OCI-LY3 (cell line): ENCODE results near the gene DOK1.

Source experiments
- H2AFZ ChIP-seq: fragments of 200-600, 300-600 bp; shearing (Covaris generic); 2 replicates; pipeline ENCODE4 v1.6.0; 2014; ENCODE audit warnings: antibody characterized with exemption, low read depth, low read length
- H3K27ac ChIP-seq: fragments of 200-600, 300-600 bp; sonication (generic); 2 replicates; pipeline ENCODE4 v1.5.1; 2014; ENCODE audit warnings: mild to moderate bottlenecking, low read length, moderate library complexity, mixed read lengths
- H3K27me3 ChIP-seq: fragments of 200-600, 300-600 bp; sonication (generic); 2 replicates; pipeline ENCODE4 v1.6.1; 2014; ENCODE audit warnings: low read depth, low read length, mixed read lengths
- H3K36me3 ChIP-seq: fragments of 200-600, 300-600 bp; sonication (generic); replicated peaks from 2 replicates; pipeline ENCODE3; 2014; ENCODE audit warnings: low read depth, low read length, mixed read lengths
- H3K4me1 ChIP-seq: fragments of 300-600, 200-600 bp; sonication (generic); 2 replicates; pipeline ENCODE4 v1.6.1; 2014; ENCODE audit warnings: low read length, mixed read lengths
- H3K4me2 ChIP-seq: fragments of 200-600, 300-600 bp; sonication (generic); 2 replicates; pipeline ENCODE4 v1.6.1; 2014; ENCODE audit warnings: low read length, mixed read lengths
- H3K4me3 ChIP-seq: fragments of 300-600, 200-600 bp; sonication (generic); 2 replicates; pipeline ENCODE4 v1.5.1; 2014; ENCODE audit warnings: antibody characterized with exemption, mild to moderate bottlenecking, low read length, moderate library complexity
- H3K79me2 ChIP-seq: fragments of 300-600, 200-600 bp; shearing (Covaris generic); 2 replicates; pipeline ENCODE4 v1.6.1; 2014; ENCODE audit warnings: mild to moderate bottlenecking, low read length, mixed read lengths
- H3K9ac ChIP-seq: fragments of 300-600, 200-600 bp; shearing (Covaris generic); 2 replicates; pipeline ENCODE4 v1.6.0; 2014; ENCODE audit warnings: mild to moderate bottlenecking, low read length, moderate library complexity
- H3K9me3 ChIP-seq: fragments of 200-600, 300-600 bp; shearing (Covaris generic); 2 replicates; pipeline ENCODE4 v1.6.1; 2014; ENCODE audit warnings: low read length, mixed read lengths; ENCODE audit not compliant: insufficient read depth
- H4K20me1 ChIP-seq: fragments of 200-600, 300-600 bp; sonication (generic); 2 replicates; pipeline ENCODE4 v1.6.1; 2016; ENCODE audit warnings: low read length, mixed read lengths; ENCODE audit not compliant: insufficient read depth
- CTCF ChIP-seq: fragments of 200-600, 300-600 bp; sonication (generic); IDR thresholded peaks from 2 replicates; pipeline ENCODE4 v1.5.1; 2014; ENCODE audit warnings: antibody characterized with exemption, low read length, low read depth
- EZH2phosphoT487 ChIP-seq: fragments of 200-600 bp; shearing (Covaris generic); IDR thresholded peaks from 2 replicates; pipeline ENCODE4 v1.6.1; 2018; ENCODE audit warnings: antibody characterized with exemption, mixed run types, low read depth

The DOK1 gene

DNA sequence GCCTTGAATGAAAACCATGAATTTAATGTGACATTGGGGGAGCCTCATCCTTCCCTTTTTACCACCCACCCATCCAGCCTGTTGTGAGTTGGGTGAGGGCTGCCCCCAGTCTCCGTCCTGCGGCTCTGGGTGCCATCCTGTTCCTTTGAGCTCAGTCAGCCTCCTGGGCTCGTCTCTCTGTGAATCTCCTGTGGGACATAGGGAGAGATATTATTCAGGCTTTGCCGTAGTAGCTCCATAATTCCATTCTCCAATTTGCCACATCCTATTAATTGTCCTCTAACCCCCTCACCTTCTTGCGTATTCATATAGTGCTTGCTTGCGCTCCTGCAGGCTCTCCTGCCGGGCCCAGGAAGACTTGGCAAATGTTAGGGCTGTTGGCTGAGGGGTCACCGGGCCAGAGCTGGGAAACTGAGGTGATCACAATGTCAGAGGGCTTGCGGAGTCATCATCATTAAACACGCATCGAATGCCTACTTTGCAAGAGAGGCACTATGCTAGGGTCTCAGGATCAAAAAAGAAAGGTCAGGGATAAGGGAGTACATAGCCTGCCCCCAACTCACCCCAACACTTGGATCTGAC, 27.8 kb upstream of the DOK1 start:
- H3K4me3 ChIP-seq, result peak overlapping the region; percentile 99
- H3K9me3 ChIP-seq, result no peaks in the 10 kb centered on the region
- TF ChIP-seq CTCF (no peak), EZH2phosphoT487 (no peak)
- H3K79me2 ChIP-seq, result peaks cover 46% of the 10 kb centered on the region
- peaks cover 41% of the 10 kb centered on the region for H3K36me3 ChIP-seq
- H3K9ac ChIP-seq, result peak overlapping the region; percentile 48; the same call in 1 of the 2 replicates
- peak overlapping the region; percentile 95 for H3K27ac ChIP-seq
- H4K20me1 ChIP-seq, result no peaks in the 10 kb centered on the region; the same call in 1 of the 2 replicates
- H3K27me3 ChIP-seq, result no peaks in the 10 kb centered on the region
- peak overlapping the region; percentile 96 for H3K4me2 ChIP-seq
- H2AFZ ChIP-seq, result no peak overlapping the region
- peaks cover 42% of the 10 kb centered on the region for H3K4me1 ChIP-seq

- H3K4me2 ChIP-seq, result peak overlapping the region; percentile 96
- peak overlapping the region; percentile 99 for H3K4me3 ChIP-seq
- no peaks in the 10 kb centered on the region; the same call in 1 of the 2 replicates for H4K20me1 ChIP-seq
- H3K79me2 ChIP-seq, result peaks cover 48% of the 10 kb centered on the region
- H3K27ac ChIP-seq, result peak overlapping the region; percentile 95
- peaks cover 50% of the 10 kb centered on the region for H3K36me3 ChIP-seq
- no peaks in the 10 kb centered on the region for H3K27me3 ChIP-seq
- TF ChIP-seq EZH2phosphoT487, result no peak
- no peak for TF ChIP-seq CTCF
- H2AFZ ChIP-seq, result no peak overlapping the region
- H3K9ac ChIP-seq, result peak overlapping the region; percentile 98; the same call in 1 of the 2 replicates
- no peaks in the 10 kb centered on the region for H3K9me3 ChIP-seq
- H3K4me1 ChIP-seq, result peaks cover 44% of the 10 kb centered on the region
Measured at GRCh38 chr2:74527741-74528140, 26.8 kb upstream of the DOK1 start.

- Histone ChIP-seq H3K9ac (peak overlapping the region; percentile 98), H3K4me3 (peak overlapping the region; percentile 99), H3K79me2 (peaks cover 48% of the 10 kb centered on the region), H2AFZ (no peak overlapping the region; the same call in 1 of the 2 replicates), H3K36me3 (peaks cover 51% of the 10 kb centered on the region), H3K4me2 (peak overlapping the region; percentile 96), H4K20me1 (no peaks in the 10 kb centered on the region; the same call in 1 of the 2 replicates), H3K4me1 (peaks cover 44% of the 10 kb centered on the region), H3K27me3 (no peaks in the 10 kb centered on the region), H3K27ac (peak overlapping the region; percentile 95), H3K9me3 (no peaks in the 10 kb centered on the region)
- TF ChIP-seq CTCF (peak; percentile 24; the same call in 1 of the 2 replicates), EZH2phosphoT487 (no peak)
Measured at GRCh38 chr2:74528600-74529356, 25.7 kb upstream of the DOK1 start.
